Stimulated activated naive CD8-positive, alpha-beta T cell treated with anti-CD3 and anti-CD28 coated beads, Interleukin-15, amount 100 ng/mL, for 72 hours (primary cell): ENCODE measurements around the gene HS3ST3B1.

Experiments
- ATAC-seq: fragments of 150-1000 bp; cut with Tn5 transposase; 2 replicates; pipeline ENCODE4 v1.10.0; 2021; ENCODE audit warnings: mild to moderate bottlenecking, moderate library complexity
- DNase-seq, 2 donors: peaks; one replicate each; pipeline ENCODE4 v3.0.0; 2021 to 2022
- H3K27ac Mint-ChIP-seq, 2 donors: one replicate each; pipeline ENCODE4 v1.8.0; 2022; ENCODE audit warnings: mild to moderate bottlenecking in 2 of 2, mixed read lengths in 2 of 2, moderate library complexity in 2 of 2
- H3K27me3 Mint-ChIP-seq: one replicate; pipeline ENCODE4 v1.8.0; 2022; ENCODE audit warnings: mixed read lengths
- H3K4me1 Mint-ChIP-seq: one replicate; pipeline ENCODE4 v1.8.0; 2022; ENCODE audit warnings: mild to moderate bottlenecking, mixed read lengths
- H3K4me3 Mint-ChIP-seq, 2 donors: one replicate each; pipeline ENCODE4 v1.8.0; 2022; ENCODE audit warnings: mild to moderate bottlenecking in 2 of 2, mixed read lengths in 2 of 2, moderate library complexity in 1 of 2
- H3K9me3 Mint-ChIP-seq, 2 donors: one replicate each; pipeline ENCODE4 v1.8.0; 2022; ENCODE audit warnings: mixed read lengths in 2 of 2

Gene HS3ST3B1

GRCh38 chr17:14352136-14352535 is 51.3 kb downstream of the HS3ST3B1 start:
- Mint-ChIP-seq H3K27ac (no peak overlapping the region), H3K9me3 (no peaks in the 10 kb centered on the region), H3K4me1 (peaks cover 32% of the 10 kb centered on the region), H3K27me3 (no peaks in the 10 kb centered on the region), H3K4me3 (no peak overlapping the region)
- DNase-seq (no peak), ATAC-seq (no peak)

- H3K9me3 Mint-ChIP-seq = no peaks in the 10 kb centered on the region
- no peak for ATAC-seq
- no peak for DNase-seq
- H3K4me1 Mint-ChIP-seq = peaks cover 23% of the 10 kb centered on the region
- no peaks in the 10 kb centered on the region for H3K27me3 Mint-ChIP-seq
- no peak overlapping the region for H3K27ac Mint-ChIP-seq
- H3K4me3 Mint-ChIP-seq = no peak overlapping the region
Observed at GRCh38 chr17:14353861-14354474, 53.1 kb downstream of the HS3ST3B1 start.

GRCh38 chr17:14354807-14355206 is 53.9 kb downstream of the HS3ST3B1 start:
- ATAC-seq = no peak
- no peak overlapping the region for H3K27ac Mint-ChIP-seq
- H3K27me3 Mint-ChIP-seq = no peaks in the 10 kb centered on the region
- H3K4me1 Mint-ChIP-seq = peaks cover 28% of the 10 kb centered on the region
- DNase-seq = no peak
- no peak overlapping the region for H3K4me3 Mint-ChIP-seq
- H3K9me3 Mint-ChIP-seq = no peaks in the 10 kb centered on the region

- Mint-ChIP-seq H3K4me1 (peaks cover 29% of the 10 kb centered on the region), H3K27me3 (peaks cover under 1% of the 10 kb centered on the region), H3K4me3 (no peak overlapping the region), H3K9me3 (no peaks in the 10 kb centered on the region), H3K27ac (no peak overlapping the region)
- no peak for ATAC-seq
- DNase-seq = no peak
Observed at GRCh38 chr17:14355556-14355955, 54.7 kb downstream of the HS3ST3B1 start.

GRCh38 chr17:14359163-14360020 is 58.5 kb downstream of the HS3ST3B1 start:
- ATAC-seq = peak; percentile 100
- Mint-ChIP-seq H3K9me3 (no peaks in the 10 kb centered on the region), H3K4me3 (peak overlapping the region in 1 of 2 donors; percentile 36), H3K4me1 (peaks cover 23% of the 10 kb centered on the region), H3K27ac (no peak overlapping the region), H3K27me3 (peaks cover 6% of the 10 kb centered on the region)
- peak; percentile 69 to 87 for DNase-seq

GRCh38 chr17:14360856-14361255 is 60.0 kb downstream of the HS3ST3B1 start:
- H3K27ac Mint-ChIP-seq = no peak overlapping the region
- H3K9me3 Mint-ChIP-seq = no peaks in the 10 kb centered on the region
- peaks cover 6% of the 10 kb centered on the region for H3K27me3 Mint-ChIP-seq
- no peak for DNase-seq
- H3K4me1 Mint-ChIP-seq = peaks cover 23% of the 10 kb centered on the region
- H3K4me3 Mint-ChIP-seq = peak overlapping the region in 1 of 2 donors; percentile 6
- ATAC-seq = no peak

- H3K4me1 Mint-ChIP-seq = peaks cover 23% of the 10 kb centered on the region
- H3K27ac Mint-ChIP-seq = no peak overlapping the region
- H3K27me3 Mint-ChIP-seq = peaks cover 6% of the 10 kb centered on the region
- ATAC-seq = no peak
- no peak overlapping the region for H3K4me3 Mint-ChIP-seq
- peaks cover 0 to 2% of the 10 kb centered on the region in 2 donors for H3K9me3 Mint-ChIP-seq
- no peak for DNase-seq
Observed at GRCh38 chr17:14361470-14361869, 60.6 kb downstream of the HS3ST3B1 start.

- Mint-ChIP-seq H3K4me3 (no peak overlapping the region), H3K27ac (no peak overlapping the region), H3K9me3 (peaks cover under 1 to 7% of the 10 kb centered on the region in 2 donors), H3K27me3 (peaks cover 6% of the 10 kb centered on the region), H3K4me1 (peaks cover 23% of the 10 kb centered on the region)
- no peak for ATAC-seq
- no peak for DNase-seq
Observed at GRCh38 chr17:14361945-14362508, 61.1 kb downstream of the HS3ST3B1 start.

- H3K4me1 Mint-ChIP-seq = peaks cover under 1% of the 10 kb centered on the region
- ATAC-seq (no peak), DNase-seq (no peak)
- no peak overlapping the region for H3K4me3 Mint-ChIP-seq
- H3K9me3 Mint-ChIP-seq = peaks cover 4 to 12% of the 10 kb centered on the region in 2 donors
- no peak overlapping the region for H3K27ac Mint-ChIP-seq
- no peaks in the 10 kb centered on the region for H3K27me3 Mint-ChIP-seq
Observed at GRCh38 chr17:14366199-14366598, 65.3 kb downstream of the HS3ST3B1 start.

- Mint-ChIP-seq H3K9me3 (peaks cover 0 to under 1% of the 10 kb centered on the region in 2 donors), H3K4me1 (no peaks in the 10 kb centered on the region), H3K27ac (no peak overlapping the region), H3K4me3 (no peak overlapping the region), H3K27me3 (no peaks in the 10 kb centered on the region)
- DNase-seq = no peak
- no peak for ATAC-seq
Observed at GRCh38 chr17:14372461-14372860, 71.6 kb downstream of the HS3ST3B1 start.

- H3K27me3 Mint-ChIP-seq = no peaks in the 10 kb centered on the region
- H3K27ac Mint-ChIP-seq = no peak overlapping the region
- no peaks in the 10 kb centered on the region for H3K9me3 Mint-ChIP-seq
- DNase-seq (no peak), ATAC-seq (no peak)
- no peaks in the 10 kb centered on the region for H3K4me1 Mint-ChIP-seq
- H3K4me3 Mint-ChIP-seq = no peak overlapping the region
Observed at GRCh38 chr17:14372905-14373613, 72.2 kb downstream of the HS3ST3B1 start.

- Mint-ChIP-seq H3K4me3 (no peak overlapping the region), H3K27ac (no peak overlapping the region), H3K4me1 (no peaks in the 10 kb centered on the region), H3K9me3 (no peaks in the 10 kb centered on the region), H3K27me3 (no peaks in the 10 kb centered on the region)
- no peak for DNase-seq
- ATAC-seq = no peak
Observed at GRCh38 chr17:14373614-14374259, 72.9 kb downstream of the HS3ST3B1 start.

- ATAC-seq (no peak), DNase-seq (no peak)
- Mint-ChIP-seq H3K27ac (no peak overlapping the region), H3K27me3 (no peaks in the 10 kb centered on the region), H3K9me3 (no peaks in the 10 kb centered on the region), H3K4me3 (no peak overlapping the region), H3K4me1 (no peaks in the 10 kb centered on the region)
Observed at GRCh38 chr17:14374268-14374667, 73.4 kb downstream of the HS3ST3B1 start.

- no peak for DNase-seq
- Mint-ChIP-seq H3K27ac (no peak overlapping the region), H3K9me3 (no peaks in the 10 kb centered on the region), H3K27me3 (no peaks in the 10 kb centered on the region), H3K4me3 (no peak overlapping the region), H3K4me1 (no peaks in the 10 kb centered on the region)
- ATAC-seq = no peak
Observed at GRCh38 chr17:14376666-14377065, 75.8 kb downstream of the HS3ST3B1 start.

- H3K4me3 Mint-ChIP-seq = no peak overlapping the region
- H3K27me3 Mint-ChIP-seq = no peaks in the 10 kb centered on the region
- H3K4me1 Mint-ChIP-seq = no peaks in the 10 kb centered on the region
- H3K27ac Mint-ChIP-seq = no peak overlapping the region
- H3K9me3 Mint-ChIP-seq = no peaks in the 10 kb centered on the region
- DNase-seq (no peak), ATAC-seq (no peak)
Observed at GRCh38 chr17:14381606-14382005, 80.7 kb downstream of the HS3ST3B1 start.
